Astrocyte (in vitro differentiated cells and primary cell): ENCODE measurements around the gene C5.

ENCODE experiments used
- CTCF ChIP-seq: IDR thresholded peaks from 2 replicates; pipeline ENCODE4 v1.5.1; 2011; ENCODE audit warnings: low read depth, mild to moderate bottlenecking, inconsistent platforms, low read length, moderate library complexity; ENCODE audit not compliant: insufficient read depth
- EZH2 ChIP-seq: IDR thresholded peaks from 2 replicates; pipeline ENCODE4 v1.6.1; 2012; ENCODE audit warnings: mild to moderate bottlenecking, low read length, inconsistent platforms; ENCODE audit not compliant: insufficient read depth

DNA sequence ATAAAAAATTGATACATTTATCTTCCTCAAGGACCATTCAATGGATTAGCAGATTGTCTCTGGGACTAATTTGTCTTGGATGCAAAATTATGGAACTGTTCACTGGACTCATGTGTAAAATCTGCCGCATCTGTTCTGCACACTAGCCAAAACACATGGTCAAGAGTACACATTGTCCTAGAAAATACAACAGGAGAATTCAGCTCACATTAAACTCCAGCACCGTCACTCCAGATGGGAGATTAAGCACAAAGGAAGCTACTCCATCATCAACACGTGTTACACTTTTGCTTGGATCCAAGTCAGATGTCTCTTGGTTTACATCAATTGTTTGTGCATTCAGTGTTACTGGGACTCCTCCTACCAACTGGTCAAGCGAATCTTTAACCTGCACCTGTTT lies 28.8 kb downstream of the C5 start:
- TF ChIP-seq CTCF (no peak), EZH2 (no peak)
